IMR-90 (cell line): Measurements from ENCODE around the gene FOCAD. TPM values are rescaled to one million over a fixed set of nuclear protein-coding genes. Genes with fewer than 3 reads are reported as not detected.

Experiments
- ATAC-seq: fragments of 200-7000 bp; cut with Tn5 transposase; 2 replicates; pipeline ENCODE4 v1.9.1; 2020; ENCODE audit warnings: low read depth, mild to moderate bottlenecking, moderate library complexity
- BruUV-seq: library from RNA; stranded (reverse); fragments of 400-500 nt; replicated peaks from 2 replicates; lab custom pipeline; 2021; lab: Mats Ljungman, UMichigan
- CTCF ChIA-PET: fragments of 300-600 bp; formaldehyde crosslinking; extraction: SDS; loops from one replicate; lab custom pipeline; 2021; ENCODE audit warnings: antibody characterized with exemption; lab: Yijun Ruan, JAX
- POLR2A ChIA-PET: fragments of 300-600 bp; sonication (Branson Sonifier 250); formaldehyde crosslinking; loops from one replicate; lab custom pipeline; 2022; ENCODE audit warnings: antibody characterized with exemption; ENCODE audit not compliant: unreplicated experiment; lab: Charles Lee
- DNase-seq: peaks from one replicate; pipeline ENCODE4 v3.0.0; 2013
- H2AFZ ChIP-seq: replicated peaks from 2 replicates; pipeline ENCODE3; 2013; ENCODE audit warnings: low read length, mild to moderate bottlenecking; ENCODE audit not compliant: poor library complexity
- H2AK5ac ChIP-seq: 2 replicates; pipeline ENCODE4 v1.6.1; 2013; ENCODE audit warnings: low read depth, low read length, inconsistent platforms
- H2AK9ac ChIP-seq: replicated peaks from 2 replicates; pipeline ENCODE3; 2013; ENCODE audit warnings: mild to moderate bottlenecking, low read depth, low read length, moderate library complexity; ENCODE audit not compliant: poor library complexity
- H2BK120ac ChIP-seq: 2 replicates; pipeline ENCODE4 v1.6.1; 2013; ENCODE audit warnings: low read depth, low read length, inconsistent platforms
- H2BK15ac ChIP-seq: 3 replicates; pipeline ENCODE4 v1.6.1; 2013; ENCODE audit warnings: low read depth, low read length, inconsistent platforms
- H2BK20ac ChIP-seq: 2 replicates; pipeline ENCODE4 v1.6.1; 2013; ENCODE audit warnings: low read depth, mild to moderate bottlenecking, inconsistent platforms, low read length, moderate library complexity
- H2BK5ac ChIP-seq: 2 replicates; pipeline ENCODE4 v1.6.1; 2013; ENCODE audit warnings: mild to moderate bottlenecking, low read depth, low read length, inconsistent platforms; ENCODE audit not compliant: poor library complexity, severe bottlenecking
- H3K14ac ChIP-seq: replicated peaks from 2 replicates; pipeline ENCODE4 v1.6.1; 2013; ENCODE audit warnings: low read depth, low read length, inconsistent platforms
- H3K18ac ChIP-seq: 2 replicates; pipeline ENCODE4 v1.6.1; 2013; ENCODE audit warnings: low read depth, low read length, control low read depth
- H3K23ac ChIP-seq: 2 replicates; pipeline ENCODE4 v1.6.1; 2013; ENCODE audit warnings: low read depth, low read length, inconsistent platforms
- H3K27ac ChIP-seq: 2 replicates; pipeline ENCODE4 v1.5.1; 2013; ENCODE audit warnings: mild to moderate bottlenecking, control low read depth, low read length; ENCODE audit not compliant: insufficient read depth
- H3K27me3 ChIP-seq: 2 replicates; pipeline ENCODE4 v1.6.1; 2013; ENCODE audit warnings: low read length; ENCODE audit not compliant: control insufficient read depth, insufficient read depth
- H3K36me3 ChIP-seq: 2 replicates; pipeline ENCODE4 v1.6.1; 2013; ENCODE audit warnings: low read length, mixed read lengths; ENCODE audit not compliant: control insufficient read depth, insufficient read depth
- H3K4ac ChIP-seq: 2 replicates; pipeline ENCODE4 v1.6.1; 2013; ENCODE audit warnings: low read depth, low read length, inconsistent platforms
- H3K4me1 ChIP-seq: 2 replicates; pipeline ENCODE4 v1.6.1; 2013; ENCODE audit warnings: low read length, mixed read lengths; ENCODE audit not compliant: control insufficient read depth, insufficient read depth
- H3K4me2 ChIP-seq: 2 replicates; pipeline ENCODE4 v1.6.1; 2013; ENCODE audit warnings: low read depth, mild to moderate bottlenecking, control low read depth, low read length, moderate library complexity
- H3K4me3 ChIP-seq: 2 replicates; pipeline ENCODE4 v1.5.1; 2013; ENCODE audit warnings: low read depth, mild to moderate bottlenecking, control low read depth, low read length, moderate library complexity; ENCODE audit not compliant: insufficient read depth
- H3K56ac ChIP-seq: 2 replicates; pipeline ENCODE4 v1.6.1; 2013; ENCODE audit warnings: low read length, inconsistent platforms; ENCODE audit not compliant: insufficient read depth; ENCODE audit errors: extremely low read depth
- H3K79me1 ChIP-seq, 2 experiments: 2 replicates each; pipeline ENCODE4 v1.6.1; 2013; ENCODE audit warnings: low read length in 2 of 2, inconsistent platforms in 1 of 2, low read depth in 1 of 2
- H3K9ac ChIP-seq: 2 replicates; pipeline ENCODE4 v1.6.1; 2013; ENCODE audit warnings: low read depth, low read length, control low read depth
- H3K9me1 ChIP-seq: 2 replicates; pipeline ENCODE4 v1.6.1; 2013; ENCODE audit warnings: low read length, inconsistent platforms; ENCODE audit not compliant: insufficient read depth
- H3K9me3 ChIP-seq: 2 replicates; pipeline ENCODE4 v1.6.1; 2013; ENCODE audit warnings: low read length; ENCODE audit not compliant: control insufficient read depth, insufficient read depth
- H4K20me1 ChIP-seq: 2 replicates; pipeline ENCODE4 v1.6.1; 2013; ENCODE audit warnings: low read length, inconsistent platforms; ENCODE audit not compliant: insufficient read depth
- H4K5ac ChIP-seq: 2 replicates; pipeline ENCODE4 v1.6.1; 2013; ENCODE audit warnings: mild to moderate bottlenecking, low read depth, low read length, control low read depth
- H4K8ac ChIP-seq, 2 experiments: 2 replicates each; pipeline ENCODE4 v1.6.1; 2013; ENCODE audit warnings: low read depth in 2 of 2, low read length in 2 of 2, control low read depth in 1 of 2, inconsistent platforms in 1 of 2
- H4K91ac ChIP-seq: 2 replicates; pipeline ENCODE4 v1.6.1; 2013; ENCODE audit warnings: low read depth, low read length, inconsistent platforms; ENCODE audit not compliant: insufficient read depth
- CEBPB ChIP-seq: IDR thresholded peaks from 2 replicates; pipeline ENCODE4 v1.6.1; 2012; ENCODE audit warnings: low read depth, low read length, improper control_type of control experiment
- CHD1 ChIP-seq: IDR thresholded peaks from 2 replicates; pipeline ENCODE4 v1.6.1; 2012; ENCODE audit warnings: low read depth, low read length, improper control_type of control experiment
- CTCF ChIP-seq: conservative IDR thresholded peaks from 2 replicates; pipeline ENCODE4 v1.5.1; 2012; ENCODE audit warnings: mild to moderate bottlenecking, low read depth, low read length, improper control_type of control experiment
- ELK1 ChIP-seq: fragments of 150-350 bp; IDR thresholded peaks from 2 replicates; pipeline ENCODE4 v1.6.1; 2016; ENCODE audit warnings: low read depth, mild to moderate bottlenecking, low read length, moderate library complexity, borderline replicate concordance
- MAFK ChIP-seq: IDR thresholded peaks from 2 replicates; pipeline ENCODE4 v1.6.1; 2012; ENCODE audit warnings: low read depth, low read length, improper control_type of control experiment
- MAZ ChIP-seq: IDR thresholded peaks from 2 replicates; pipeline ENCODE4 v1.6.1; 2012; ENCODE audit warnings: low read depth, mild to moderate bottlenecking, low read length, improper control_type of control experiment, moderate library complexity, borderline replicate concordance
- NFE2L2 ChIP-seq: fragments of 150-350 bp; IDR thresholded peaks from 2 replicates; pipeline ENCODE4 v1.6.1; 2016; ENCODE audit warnings: low read depth, mild to moderate bottlenecking, low read length
- POLR2A ChIP-seq: IDR thresholded peaks from 2 replicates; pipeline ENCODE4 v1.6.1; 2012; ENCODE audit warnings: mild to moderate bottlenecking, low read depth, low read length
- RAD21 ChIP-seq: IDR thresholded peaks from 2 replicates; pipeline ENCODE4 v1.6.1; 2012; ENCODE audit warnings: low read length, improper control_type of control experiment
- RCOR1 ChIP-seq: IDR thresholded peaks from 2 replicates; pipeline ENCODE4 v1.6.1; 2012; ENCODE audit warnings: mild to moderate bottlenecking, low read length, improper control_type of control experiment; ENCODE audit not compliant: insufficient replicate concordance
- RFX5 ChIP-seq: IDR thresholded peaks from 2 replicates; pipeline ENCODE4 v1.8.0; 2012; ENCODE audit warnings: low read depth, mild to moderate bottlenecking, low read length, moderate library complexity
- SMC3 ChIP-seq: fragments of 150-350 bp; IDR thresholded peaks from 2 replicates; pipeline ENCODE4 v1.6.1; 2016; ENCODE audit warnings: low read depth, mild to moderate bottlenecking, antibody characterized with exemption, low read length, moderate library complexity
- USF2 ChIP-seq: fragments of 150-350 bp; IDR thresholded peaks from 2 replicates; pipeline ENCODE4 v1.6.1; 2017; ENCODE audit warnings: mild to moderate bottlenecking, antibody characterized with exemption, low read length, low read depth
- dilution Hi-C: fragments of 300-500 bp; cut with HindIII; formaldehyde crosslinking; loops from one replicate; pipeline ENCODE4 v1.14.3; 2018; ENCODE audit warnings: low sequenced_read_pairs; ENCODE audit not compliant: unreplicated experiment
- in situ Hi-C: fragments of 300-500 bp; cut with MboI; formaldehyde crosslinking; loops from 3 replicates; pipeline ENCODE4 v1.14.3; 2019; ENCODE audit warnings: low sequenced_read_pairs, inconsistent platforms, mixed read lengths
- intact Hi-C: fragments of 100-400 bp; cut with micrococcal nuclease; formaldehyde crosslinking; loops from 2 replicates; pipeline ENCODE4 v1.10.0; 2022
- polyA plus RNA-seq, 3 experiments: library from polyadenylated mRNA; depleted of rRNA; stranded (reverse); fragments of >200 nt; gene quantifications; 2 replicates each; pipeline ENCODE4 v1.2.3, GENCODE V29; 2012; ENCODE audit warnings: low replicate concordance in 1 of 3
- total RNA-seq: library from RNA; depleted of rRNA; stranded (reverse); fragments of >200 nt; gene quantifications from 2 replicates; pipeline ENCODE4 v1.2.3, GENCODE V29; 2012

FOCAD gene
- total and polyA plus RNA-seq, 2 of the 4 experiments (the other 2 are of a cell fraction) = 28.8 to 91.2 TPM

GRCh38 chr9:20728493-20729220, 44.6 kb downstream of the FOCAD start:
- Histone ChIP-seq H2AFZ (no peak overlapping the region), H2BK20ac (no peak overlapping the region), H3K27me3 (no peaks in the 10 kb centered on the region), H3K4ac (no peak overlapping the region), H4K91ac (no peak overlapping the region), H2BK120ac (no peak overlapping the region), H3K9ac (no peak overlapping the region), H3K36me3 (peaks cover 5% of the 10 kb centered on the region), H3K4me2 (no peak overlapping the region), H3K56ac (no peak overlapping the region), H3K9me3 (no peaks in the 10 kb centered on the region), H4K8ac (no peak overlapping the region), H3K14ac (no peak overlapping the region), H3K9me1 (0 out of 2 replicates have a peak, but pooled peaks cover 2% of the 10 kb centered on the region), H2BK15ac (no peak overlapping the region), H3K79me1 (peaks cover 4 to 11% of the 10 kb centered on the region in 2 experiments; a peak in 2 of 4 replicates), H3K18ac (no peak overlapping the region), H3K4me3 (no peak overlapping the region), H3K4me1 (no peaks in the 10 kb centered on the region; the same call in 1 of the 2 replicates), H3K23ac (no peak overlapping the region), H3K27ac (no peak overlapping the region), H2AK9ac (no peak overlapping the region), H2AK5ac (no peak overlapping the region), H4K5ac (no peak overlapping the region), H2BK5ac (no peak overlapping the region), H4K20me1 (no peaks in the 10 kb centered on the region)
- ChIA-PET CTCF (no interaction called here), POLR2A (no interaction called here)
- intact Hi-C loops = no loop called here
- TF ChIP-seq RAD21 (no peak), MAZ (no peak), CHD1 (no peak), CEBPB (no peak), POLR2A (no peak), SMC3 (no peak), MAFK (no peak), CTCF (no peak), NFE2L2 (no peak), RCOR1 (no peak), ELK1 (no peak), RFX5 (no peak), USF2 (no peak)
- dilution Hi-C loops = no loop called here
- in situ Hi-C loops = no loop called here
- BruUV-seq = no TSS peak
- ATAC-seq (no peak), DNase-seq (peak; percentile 35)
